ENCODE data around the gene ITPR1.
A peak's percentile ranks its signal among the peaks of the same experiment; 100 is the strongest.
"Not testable (repeated sequence)": the region's sequence is repeated elsewhere in the genome, so short reads cannot be mapped to it uniquely, and the experiment has no call there.

ITPR1 gene

DNA sequence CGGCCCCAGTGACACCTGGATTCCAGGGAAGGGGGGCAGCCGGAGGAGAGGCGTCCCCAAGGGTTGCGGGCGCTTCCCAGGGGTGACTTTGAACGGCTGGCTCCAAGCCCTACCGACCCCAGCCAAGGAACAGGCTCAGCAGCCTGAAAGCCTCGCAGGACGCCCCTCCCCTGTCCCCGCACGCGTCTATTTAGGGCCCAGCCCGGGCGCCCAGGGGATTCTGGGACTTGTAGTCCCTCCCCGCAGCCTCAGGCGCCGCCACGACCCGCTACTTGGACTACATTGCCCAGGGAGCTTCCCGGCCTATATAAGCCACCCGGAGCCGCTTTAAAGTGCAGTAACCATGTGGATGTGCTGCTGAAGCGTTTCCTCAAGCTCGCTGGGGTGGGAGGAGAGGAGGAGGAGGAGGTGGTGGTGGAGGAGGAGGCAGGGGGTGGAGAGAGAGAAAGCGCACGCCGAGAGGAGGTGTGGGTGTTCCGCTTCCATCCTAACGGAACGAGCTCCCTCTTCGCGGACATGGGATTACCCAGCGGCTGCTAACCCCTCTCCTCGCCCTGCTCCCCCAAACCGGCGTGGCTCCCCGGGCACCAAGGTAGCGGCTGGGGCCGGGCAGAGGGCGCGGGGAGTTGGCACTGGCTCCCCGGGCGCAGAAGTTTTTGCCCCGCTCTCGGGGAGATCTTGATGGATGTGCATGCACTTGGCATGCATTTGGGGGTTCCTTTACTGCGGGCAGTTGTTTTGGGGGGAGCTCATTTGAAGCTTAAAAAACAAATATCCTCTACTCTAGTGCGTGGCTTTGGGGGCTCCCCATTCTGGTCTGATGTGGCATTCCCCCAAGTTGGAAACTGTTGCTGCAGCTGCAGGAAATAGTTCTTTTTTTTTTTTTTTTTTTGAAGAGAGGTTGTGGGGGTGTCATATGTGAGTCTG, at the start of gene ITPR1:
ITPR1 (plus strand) TSS at position 335 of the 927 bp plus-strand sequence. CDS start 23,144 bp downstream, outside the sequence.
- peak; percentile 99 for DNase-seq

DNA sequence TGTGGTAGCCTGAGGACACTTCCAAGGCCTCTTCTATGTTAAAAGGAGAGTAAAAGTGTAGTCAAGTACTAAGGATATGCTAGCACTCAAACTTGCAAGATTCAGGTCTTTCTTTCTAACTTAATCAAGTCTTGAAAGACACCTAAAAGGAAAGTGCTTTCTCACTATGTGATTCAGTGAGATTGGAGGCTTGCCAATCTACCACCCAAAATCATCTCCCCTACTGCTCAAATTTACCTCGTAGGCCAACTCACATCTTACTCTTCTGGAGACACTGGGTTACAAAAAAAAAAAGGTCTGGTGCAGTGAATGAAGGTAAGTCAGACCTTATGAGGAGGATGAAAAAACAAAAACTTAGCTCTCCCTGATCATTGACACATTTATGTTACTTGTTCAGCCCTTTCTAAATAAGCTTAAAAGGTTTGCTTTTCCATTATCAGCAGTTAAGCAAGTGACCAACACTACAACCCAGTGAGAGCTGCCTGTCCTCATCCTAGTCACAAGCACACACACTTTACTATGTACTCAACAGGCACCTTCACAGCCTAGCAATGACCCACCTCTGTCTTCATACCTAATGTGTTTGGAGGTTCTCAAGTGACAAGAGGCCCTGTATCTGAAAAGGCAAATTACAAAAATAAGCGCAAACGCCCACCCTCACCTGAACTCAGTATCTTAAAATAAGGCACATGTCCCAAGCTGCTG, 45.7 kb upstream of the ITPR1 start:
- DNase-seq, result no peak

DNA sequence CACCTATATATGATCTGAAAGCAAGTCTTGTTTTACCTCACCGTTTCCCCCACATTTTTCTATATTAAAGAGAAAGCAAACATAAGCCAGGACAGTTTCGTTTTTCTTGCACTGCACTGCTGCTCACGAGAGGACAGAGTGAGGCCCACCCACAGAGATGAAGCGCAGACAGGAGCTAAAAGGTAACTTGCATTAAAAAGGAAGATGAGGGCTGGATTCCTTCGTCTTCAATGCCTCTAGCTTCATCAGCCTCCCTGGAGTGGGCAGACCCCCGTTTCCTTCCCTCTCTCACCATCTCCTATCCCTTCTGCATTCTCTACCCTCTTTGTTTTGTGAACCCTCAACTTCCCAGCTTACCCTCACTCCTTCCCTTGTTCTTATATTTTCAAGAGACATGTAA, 45.0 kb upstream of the ITPR1 start:
- no peak for DNase-seq

DNA sequence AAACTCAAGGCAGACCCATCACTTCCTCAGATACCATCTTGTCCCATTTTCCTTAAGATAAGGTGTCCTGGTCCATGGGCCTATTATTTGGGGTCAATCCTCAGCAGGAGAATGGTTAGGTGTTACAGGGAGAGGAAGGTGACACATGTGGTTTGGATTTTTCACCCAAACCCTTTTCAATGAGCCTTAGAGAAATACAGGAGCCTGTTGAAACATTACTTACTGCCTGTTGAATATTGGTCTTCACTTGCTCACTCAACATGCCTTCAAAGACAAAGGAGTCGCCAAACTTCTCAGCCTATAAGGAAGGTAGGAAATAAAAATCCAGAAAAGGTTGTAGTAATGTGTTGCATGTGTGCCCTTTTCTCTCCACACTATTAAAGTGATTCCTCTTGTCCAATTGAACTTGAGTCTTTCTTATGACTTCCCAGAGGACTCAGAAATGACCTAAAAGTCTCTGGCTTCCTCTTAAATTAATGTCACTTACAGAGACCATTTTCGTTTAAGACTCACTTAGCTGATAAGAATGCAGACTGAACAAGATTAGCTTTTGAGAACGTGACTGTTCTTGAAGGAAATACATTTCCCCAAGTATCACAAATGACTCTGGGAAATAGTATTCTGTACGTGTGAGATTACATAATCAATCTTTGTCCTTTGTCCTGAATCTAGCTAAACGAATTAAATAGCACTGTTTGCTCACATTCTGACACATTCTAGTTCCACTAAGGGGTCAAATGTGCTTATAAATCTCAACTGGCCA, 43.9 kb upstream of the ITPR1 start:
- DNase-seq, result no peak

DNA sequence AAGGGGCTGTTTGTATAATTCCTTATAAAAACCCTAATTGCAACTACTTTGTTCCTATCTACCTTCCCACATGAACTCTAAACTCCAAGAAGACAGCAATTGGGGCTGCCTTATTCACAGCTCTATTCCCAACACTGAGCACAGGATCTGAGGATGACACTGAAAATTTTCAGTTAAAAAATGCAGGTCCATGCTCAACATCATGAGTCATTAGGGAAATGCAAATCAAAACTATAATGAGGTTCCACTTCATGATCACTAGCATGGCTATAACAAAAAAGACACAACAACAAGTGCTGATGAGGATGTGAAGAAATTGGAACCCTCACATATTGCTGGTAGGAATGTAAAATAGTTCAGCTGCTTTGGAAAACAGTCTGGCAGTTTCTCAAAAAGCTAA, 39.0 kb upstream of the ITPR1 start:
- DNase-seq, result no peak

DNA sequence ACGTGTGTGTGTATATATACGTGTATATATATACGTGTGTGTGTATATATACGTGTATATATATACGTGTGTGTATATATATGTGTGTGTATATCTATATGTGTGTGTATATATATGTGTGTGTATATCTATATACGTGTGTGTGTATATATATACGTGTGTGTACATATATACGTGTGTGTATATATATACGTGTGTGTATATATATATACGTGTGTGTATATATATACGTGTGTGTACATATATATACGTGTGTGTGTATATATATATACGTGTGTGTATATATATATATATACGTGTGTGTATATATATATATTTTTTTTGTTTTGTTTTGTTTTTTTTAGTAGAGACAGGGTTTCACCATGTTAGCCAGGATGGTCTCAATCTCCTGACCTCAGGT, 36.4 kb upstream of the ITPR1 start:
- DNase-seq, result not testable (repeated sequence)

DNA sequence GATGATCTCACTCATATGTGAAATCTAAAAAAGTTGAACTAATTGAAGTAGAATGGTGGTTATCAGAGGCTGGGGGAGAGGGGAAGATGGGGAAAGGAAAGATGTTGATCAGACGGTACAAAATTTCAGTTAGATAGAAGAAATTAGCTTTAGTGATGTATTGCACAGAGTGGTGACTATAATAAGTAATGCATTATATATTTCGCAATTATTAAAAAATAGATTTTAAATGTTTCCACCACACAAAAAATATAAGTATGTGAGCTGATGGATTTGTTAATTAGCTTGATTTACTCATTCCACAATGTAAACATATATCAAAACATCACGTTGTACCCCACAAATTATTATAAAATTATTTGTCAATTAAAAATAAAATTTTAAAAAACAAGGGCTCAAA, 34.2 kb upstream of the ITPR1 start:
- DNase-seq, result no peak

DNA sequence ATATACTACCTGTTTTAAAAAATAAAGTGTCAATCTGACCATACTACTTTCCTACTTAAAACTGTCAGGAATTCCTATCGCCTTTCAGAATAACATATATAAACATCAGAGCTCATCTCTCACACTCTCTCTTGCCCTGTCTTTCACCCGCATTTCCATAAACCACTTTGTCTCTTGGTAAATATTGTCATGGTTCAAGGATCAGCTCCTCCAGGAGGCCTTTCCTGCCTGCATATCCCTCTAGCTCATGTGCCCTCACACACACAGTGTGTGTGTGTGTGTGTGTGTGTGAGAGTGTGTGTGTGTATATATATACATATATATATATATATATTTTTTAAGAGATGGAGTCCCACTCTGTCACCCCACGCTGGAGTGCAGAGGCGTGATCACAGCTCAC, 32.8 kb upstream of the ITPR1 start:
- no peak for DNase-seq

DNA sequence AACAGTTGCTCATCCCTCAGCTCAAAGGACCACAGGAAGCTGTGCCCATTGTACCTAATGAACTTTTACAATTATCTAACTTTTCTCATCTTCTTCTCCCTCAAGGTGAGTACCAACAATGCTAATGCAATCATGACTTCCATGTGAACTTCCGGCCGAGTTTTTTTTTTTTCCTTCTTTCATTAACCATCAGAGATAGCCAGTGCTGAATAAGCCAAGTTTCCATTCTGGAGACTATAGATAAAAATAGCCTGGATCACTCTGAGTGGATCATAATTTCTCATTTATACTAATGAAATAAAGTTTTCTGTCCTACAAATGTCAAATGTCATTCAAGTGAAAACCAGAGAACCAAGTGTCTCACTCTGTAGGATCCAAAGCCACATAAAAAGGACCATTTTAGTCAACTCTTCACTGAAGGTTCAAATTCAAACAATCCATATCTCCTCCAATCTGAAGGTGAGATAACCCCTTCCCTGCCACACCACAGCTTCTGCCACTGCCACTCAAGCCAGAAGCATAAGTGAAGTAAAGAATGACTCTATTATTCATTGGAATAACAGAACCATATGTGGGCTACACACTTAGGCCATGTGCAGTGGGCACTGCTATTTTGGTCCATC, 31.6 kb upstream of the ITPR1 start:
- no peak for DNase-seq

DNA sequence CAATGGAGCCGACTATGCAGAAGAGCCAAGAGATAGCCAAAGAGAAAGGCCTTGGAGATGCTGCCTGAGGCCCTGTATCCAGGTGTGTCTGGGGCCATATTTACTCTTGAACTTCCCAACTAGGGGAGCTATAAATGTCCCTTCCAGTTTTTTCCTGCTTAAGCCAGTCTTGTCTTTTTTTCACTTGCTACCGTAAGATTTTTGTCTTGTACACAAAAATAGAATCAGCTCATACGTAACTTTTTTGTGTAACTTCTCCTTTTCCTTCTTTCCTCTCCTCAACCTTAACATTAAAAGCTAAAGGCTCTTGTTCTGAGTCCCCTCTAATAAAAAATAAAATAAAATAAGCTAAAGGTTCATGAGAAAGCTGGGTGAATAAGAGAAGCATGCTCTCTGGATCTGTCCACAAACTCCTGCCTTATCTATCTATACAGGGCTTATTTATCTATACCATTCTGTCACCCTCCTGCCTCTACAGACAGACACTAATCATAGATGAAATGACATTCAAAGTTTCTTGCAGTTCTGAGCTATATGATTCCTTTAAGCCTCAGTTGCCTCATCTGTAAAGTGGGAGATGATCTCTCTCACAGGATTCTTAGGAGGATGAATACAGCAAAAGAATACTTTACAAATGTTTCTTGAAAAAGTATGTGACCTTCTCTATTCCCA, 30.6 kb upstream of the ITPR1 start:
- no peak for DNase-seq

DNA sequence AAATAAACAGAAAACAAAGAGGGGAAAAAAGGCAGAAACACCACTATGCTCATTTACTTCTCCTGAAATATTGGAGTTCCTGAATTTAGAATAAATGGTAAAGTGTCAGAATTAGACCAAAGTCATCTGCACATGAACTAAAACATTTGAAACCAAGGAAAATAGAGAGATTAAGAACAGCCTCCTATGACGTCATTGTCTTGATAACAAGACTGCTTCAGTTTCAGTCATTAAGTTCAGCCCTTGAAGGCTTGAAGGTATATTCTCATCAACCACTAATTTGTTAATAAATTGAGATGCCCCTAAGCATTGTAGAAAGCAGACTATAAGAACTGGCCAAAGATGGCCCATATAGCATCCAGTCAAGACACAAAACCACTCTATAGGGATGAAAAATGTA, 28.6 kb upstream of the ITPR1 start:
- no peak for DNase-seq

DNA sequence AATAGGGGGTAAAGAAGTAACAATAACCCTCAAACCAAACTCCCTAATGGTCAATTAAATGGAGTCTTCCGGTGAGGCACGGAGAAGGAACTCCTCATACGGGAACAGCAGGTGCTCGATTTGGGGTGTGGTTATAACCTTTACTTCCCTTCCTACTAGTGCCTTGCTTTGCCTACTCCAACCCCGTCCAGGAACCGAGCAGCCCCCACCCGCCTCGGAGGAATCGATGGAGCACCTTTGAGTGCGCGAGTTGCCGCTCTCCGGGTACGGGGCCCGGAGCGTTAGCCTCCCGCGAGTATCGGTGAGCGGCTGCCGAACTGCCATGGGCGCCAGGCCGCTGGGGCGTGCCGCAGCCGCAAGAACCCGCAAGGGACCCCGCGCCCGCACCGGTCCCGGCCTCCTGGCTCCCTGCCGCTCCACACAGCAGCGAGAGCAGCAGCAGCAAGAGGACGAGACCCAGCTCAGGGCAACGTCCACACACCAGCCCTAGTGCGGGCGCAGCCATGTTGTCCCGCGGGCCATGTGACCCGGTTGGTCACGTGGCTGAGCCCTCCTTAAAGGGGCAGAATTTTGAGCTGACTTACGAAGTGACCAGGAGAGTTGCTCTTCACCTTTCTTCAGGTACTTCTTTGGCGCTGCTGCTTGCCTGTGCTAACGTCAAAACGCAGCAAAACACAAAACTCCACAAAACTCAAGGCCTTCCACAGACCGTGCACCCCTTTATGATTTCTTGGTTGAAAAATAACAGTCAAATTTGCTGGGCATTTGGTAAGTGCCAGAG, 26.2 kb upstream of the ITPR1 start, which contains the start of gene SUMF1:
SUMF1 (minus strand) TSS at position 529 of the 781 bp plus-strand sequence; CDS start at position 505, 24 bp downstream.
- peak; percentile 76 for DNase-seq

DNA sequence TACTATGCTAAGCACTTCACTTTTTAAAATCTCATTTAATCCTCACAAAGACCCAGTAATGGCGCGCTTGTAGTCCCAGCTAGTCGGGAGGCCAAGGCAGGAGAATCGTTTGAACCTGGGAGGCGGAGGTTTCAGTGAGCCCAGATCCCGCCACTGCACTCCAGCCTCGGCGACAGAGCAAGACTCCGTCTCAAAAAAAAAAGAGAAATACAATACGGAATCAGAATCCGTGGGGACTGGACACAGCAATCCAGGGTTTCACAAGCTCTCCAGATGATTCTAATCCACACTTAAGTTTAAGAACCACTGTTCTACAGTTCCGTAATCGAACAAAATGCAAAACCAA, 25.7 kb upstream of the ITPR1 start:
- no peak for DNase-seq

DNA sequence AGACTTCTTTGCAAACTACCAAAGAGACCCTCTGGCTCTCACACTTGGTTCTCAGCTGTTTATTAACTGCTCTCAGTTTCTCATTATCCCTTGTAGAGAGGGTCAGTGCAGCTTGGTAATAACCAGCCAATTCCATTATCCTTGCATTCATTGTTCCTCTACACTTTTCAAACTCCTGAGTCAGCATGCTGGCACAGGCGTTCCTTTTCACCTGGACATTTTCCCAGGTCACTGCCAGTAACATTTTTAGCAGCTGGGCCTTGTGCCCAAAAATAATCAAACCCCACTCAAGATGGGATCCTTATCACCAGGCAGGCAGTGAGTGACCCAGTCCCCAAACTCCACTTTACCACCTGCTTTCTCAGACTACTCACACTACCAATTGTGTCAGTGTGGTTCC, 21.2 kb upstream of the ITPR1 start:
- no peak for DNase-seq

DNA sequence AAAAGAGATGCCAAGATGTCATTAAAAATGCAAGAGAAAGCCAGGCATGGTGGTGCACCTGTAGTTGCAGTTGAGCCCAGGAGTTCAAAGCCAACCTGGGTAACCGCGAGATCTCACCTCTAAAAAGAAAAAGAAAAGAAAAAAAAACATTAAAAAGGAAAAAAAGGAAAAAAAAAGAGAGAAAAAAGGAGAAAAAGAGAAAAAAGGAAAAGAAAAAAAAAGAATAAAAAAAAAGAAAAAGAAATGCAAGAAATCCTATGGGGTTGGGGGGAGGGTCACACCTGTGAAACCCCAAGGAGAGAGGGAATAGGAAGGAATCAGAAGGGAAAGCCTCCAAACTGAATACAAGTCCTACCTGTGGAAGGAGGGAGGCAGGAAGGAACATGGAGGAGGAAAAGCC, 20.8 kb upstream of the ITPR1 start:
- no peak for DNase-seq

DNA sequence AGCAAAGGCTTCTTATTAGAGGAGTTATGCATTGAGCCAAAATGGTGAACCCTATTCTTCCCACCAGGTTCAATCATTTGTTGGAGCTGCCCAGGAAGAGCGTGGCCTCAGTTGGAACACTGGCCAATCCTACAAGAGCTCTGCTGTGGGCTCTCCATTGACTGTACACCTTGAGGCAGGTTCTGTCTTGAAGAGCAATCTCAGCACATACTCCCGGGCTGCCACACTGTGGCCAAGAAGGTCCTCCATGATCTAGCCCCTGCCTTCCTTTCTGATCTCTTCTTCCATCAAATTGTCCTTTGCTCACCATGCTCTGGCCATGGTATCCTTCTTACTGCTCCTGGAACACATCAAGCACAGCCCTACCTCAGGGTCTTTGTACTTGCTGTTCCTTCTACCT, 20.4 kb upstream of the ITPR1 start:
- no peak for DNase-seq

DNA sequence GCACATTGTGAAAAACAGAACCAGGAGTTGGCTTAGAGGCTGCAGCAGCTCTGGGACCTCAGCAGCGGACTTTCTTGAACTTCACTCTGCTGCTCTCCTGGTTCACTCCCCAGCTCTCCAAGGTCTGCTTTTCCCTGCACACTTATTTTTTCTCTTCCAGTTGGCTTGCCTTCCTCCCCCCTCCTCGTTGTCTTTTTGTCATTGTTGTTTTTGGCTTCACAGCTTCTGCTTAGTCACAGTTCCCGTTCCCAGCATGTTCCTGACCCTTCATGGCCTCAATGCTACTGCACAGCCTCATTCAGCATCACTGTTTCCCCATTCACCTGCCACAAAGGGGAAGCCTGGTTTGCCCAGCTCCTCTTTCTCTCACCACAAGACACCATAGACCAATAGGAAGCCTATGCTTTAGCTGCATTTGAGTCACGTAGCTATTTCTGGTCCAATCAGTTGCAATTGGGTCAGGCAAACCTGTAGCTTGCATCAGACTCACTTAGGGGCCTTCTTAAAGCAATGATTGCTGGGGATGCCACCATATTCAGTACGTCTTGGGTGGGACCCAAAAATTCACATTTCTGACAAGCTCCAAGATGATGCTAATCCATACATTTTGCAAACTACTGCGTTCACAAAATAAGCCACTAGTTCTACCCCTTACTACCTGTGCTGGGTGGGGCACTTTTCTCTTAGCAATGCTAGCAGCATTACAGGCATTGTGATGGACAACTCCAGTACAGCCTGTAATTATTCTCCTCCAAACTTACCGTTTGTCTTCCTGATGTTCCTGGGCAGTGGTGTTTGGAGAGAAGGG, 18.3 kb upstream of the ITPR1 start:
- DNase-seq, result peak; percentile 31

DNA sequence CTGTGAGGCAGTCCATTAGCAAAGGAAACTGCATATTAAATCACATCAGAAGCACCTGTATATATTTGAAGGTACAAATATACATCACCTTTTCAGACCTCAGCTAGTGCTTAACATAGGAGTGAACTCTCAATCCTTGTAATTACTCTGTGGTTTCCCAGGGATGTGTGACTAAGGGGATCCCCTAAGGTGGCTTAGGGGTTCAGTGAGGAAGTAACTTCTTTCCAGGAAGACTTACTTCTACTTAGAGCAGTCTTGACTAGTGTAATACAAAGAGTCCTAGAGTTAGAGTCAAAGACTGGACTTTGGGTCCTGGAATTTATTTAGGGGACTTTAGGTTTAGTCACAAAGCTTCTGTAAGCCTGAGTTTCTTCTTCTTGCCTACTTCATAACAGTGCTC, 17.3 kb upstream of the ITPR1 start:
- DNase-seq, result no peak

DNA sequence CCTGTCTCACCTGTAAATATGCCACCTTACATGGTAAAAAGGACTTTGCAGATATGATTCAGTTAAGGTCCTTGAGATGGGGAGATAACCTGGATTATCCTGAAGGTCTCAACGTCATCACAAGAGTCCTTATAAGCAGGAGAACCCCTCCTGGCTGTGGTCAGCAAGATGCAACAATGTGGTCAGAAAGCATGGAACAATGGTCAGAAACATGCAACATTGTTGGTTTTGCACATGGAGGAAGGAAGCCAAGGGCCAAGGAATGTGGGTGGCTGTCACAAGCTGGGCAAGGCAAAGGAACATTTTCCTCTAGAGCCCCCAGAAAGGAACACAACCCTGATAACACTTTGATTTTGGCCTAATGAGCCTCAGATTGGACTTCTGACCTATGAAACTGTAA, 16.7 kb upstream of the ITPR1 start:
- DNase-seq, result no peak

DNA sequence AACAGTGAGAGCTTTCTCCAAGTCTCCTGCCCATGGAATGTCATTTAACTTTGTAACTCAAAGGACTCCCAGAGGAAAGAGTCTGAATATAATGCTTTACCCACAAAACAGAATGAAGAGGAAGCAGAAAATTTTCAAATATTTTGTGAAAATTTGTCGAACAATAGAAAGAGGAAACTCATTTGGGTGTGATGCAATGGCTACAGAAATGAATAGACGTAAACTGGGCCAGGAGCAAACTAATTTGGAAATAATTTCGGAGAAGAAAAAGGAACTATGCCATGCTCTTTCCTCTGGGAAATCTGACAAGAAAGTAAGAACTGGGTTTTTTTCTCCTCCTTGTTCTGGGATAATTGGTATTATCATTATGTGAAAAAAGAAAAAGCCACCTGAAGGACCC, 14.9 kb upstream of the ITPR1 start:
- no peak for DNase-seq

DNA sequence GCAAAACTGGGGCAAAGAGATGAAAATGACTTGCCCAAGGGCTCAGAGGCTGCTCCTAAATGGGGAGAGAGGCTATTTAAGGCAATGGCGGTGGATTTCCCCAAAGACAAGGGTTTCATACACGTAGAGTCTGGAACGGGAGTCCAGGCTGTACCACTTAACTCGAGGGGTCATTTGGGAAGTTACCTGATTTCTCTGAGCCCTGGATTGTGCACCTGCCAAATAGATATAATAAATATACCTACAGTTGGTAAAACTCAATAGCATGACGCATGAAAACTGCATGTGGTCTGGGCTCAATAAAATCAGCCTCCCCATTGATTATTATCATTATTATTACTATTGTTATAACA, 1.3 kb upstream of the ITPR1 start:
- DNase-seq, result no peak
